Right lobe of liver (tissue), 6 donors: ENCODE results near the gene NDUFA11. TPM values are rescaled to one million over a fixed set of nuclear protein-coding genes. Genes with fewer than 3 reads are reported as not detected.
A peak's percentile ranks its signal among the peaks of the same experiment; 100 is the strongest.

Experiments
- ATAC-seq, 4 donors: fragments of 200-7000 bp; cut with Tn5 transposase; one replicate each; pipeline ENCODE4 v1.9.1; 2020; ENCODE audit warnings: mild to moderate bottlenecking in 4 of 4, moderate library complexity in 4 of 4
- DNase-seq, 3 donors: peaks; one replicate each; pipeline ENCODE4 v3.0.0-alpha.2; 2020
- H3K27ac ChIP-seq, 3 donors: fragments of 200-600 bp; one replicate each; pipeline ENCODE4 v1.8.0; 2022
- H3K27me3 ChIP-seq, 2 donors: fragments of 200-600 bp; one replicate each; pipeline ENCODE4 v1.8.0; 2022
- H3K36me3 ChIP-seq, 4 donors: fragments of 200-600 bp; sonication (generic) in 1 of 4; one replicate each; pipeline versions ENCODE4 v1.5.1 to v1.8.0; 2017 to 2022; ENCODE audit warnings: control low read depth in 1 of 4
- H3K4me1 ChIP-seq, 4 donors: fragments of 200-600 bp; sonication (generic) in 1 of 4; one replicate each; pipeline versions ENCODE4 v1.5.1 to v1.8.0; 2017 to 2022; ENCODE audit warnings: control low read depth in 1 of 4
- H3K4me3 ChIP-seq, 3 donors: fragments of 200-600 bp; one replicate each; pipeline ENCODE4 v1.8.0; 2022
- H3K9me3 ChIP-seq, 4 donors: fragments of 200-600 bp; sonication (generic) in 1 of 4; one replicate each; pipeline versions ENCODE4 v1.5.1 to v1.8.0; 2017 to 2022; ENCODE audit warnings: control low read depth in 1 of 4
- POLR2A ChIP-seq: fragments of 450-650 bp; IDR thresholded peaks from one replicate; pipeline ENCODE4 v1.6.1; 2017; ENCODE audit warnings: antibody characterized with exemption, mild to moderate bottlenecking
- WGBS: methylation state at CpG from one replicate; pipeline ENCODE4 v1.1.6; 2018; ENCODE audit warnings: low coverage, low lambda C conversion rate; ENCODE audit not compliant: insufficient coverage; ENCODE audit errors: missing lambda C conversion rate; 5-methylcytosine and 5-hydroxymethylcytosine counted together
- intact Hi-C, 2 donors: fragments of 100-400 bp; cut with DNase I; formaldehyde crosslinking; loops; one replicate each; pipeline versions ENCODE4 v1.11.2 to v1.14.1; 2022
- total RNA-seq, 6 experiments: library from RNA; depleted of rRNA in 2 of 6; stranded (reverse); fragments of >200 nt in 2 of 6; fragmentation: NEBNext Ultra II Directional in 3 of 6; extraction: Animal tissue kit (Norgen Biotek cat#: 25700) in 3 of 6; gene quantifications; one replicate each; pipeline versions ENCODE4 v1.1.0 to v1.2.4, GENCODE V29; 2016 to 2023
- TF ChIP-seq, protein P1 (sequence below), 4 donors: fragments of 200-600 bp in 3 of 4; fragments of 450-650 bp in 1 of 4; IDR thresholded peaks; one replicate each; pipeline versions ENCODE4 v1.5.1 to v1.8.0; 2016 to 2022; ENCODE audit warnings: antibody characterized with exemption in 4 of 4, mild to moderate bottlenecking in 2 of 4
- donor health status: DM: no; HTN: yes; CAD: no.
- donor health status: DM: no; HTN: no; CAD: no.
- donor health status: DM: no; HTN: no; CAD: no.
- donor health status: DM: no; HTN: yes; CAD: no.
- donor health status: DM: no; HTN: yes; CAD: no.

The NDUFA11 gene
- total RNA-seq, 6 experiments from 2014 or later = 108 to 161 (median 157) TPM

DNA sequence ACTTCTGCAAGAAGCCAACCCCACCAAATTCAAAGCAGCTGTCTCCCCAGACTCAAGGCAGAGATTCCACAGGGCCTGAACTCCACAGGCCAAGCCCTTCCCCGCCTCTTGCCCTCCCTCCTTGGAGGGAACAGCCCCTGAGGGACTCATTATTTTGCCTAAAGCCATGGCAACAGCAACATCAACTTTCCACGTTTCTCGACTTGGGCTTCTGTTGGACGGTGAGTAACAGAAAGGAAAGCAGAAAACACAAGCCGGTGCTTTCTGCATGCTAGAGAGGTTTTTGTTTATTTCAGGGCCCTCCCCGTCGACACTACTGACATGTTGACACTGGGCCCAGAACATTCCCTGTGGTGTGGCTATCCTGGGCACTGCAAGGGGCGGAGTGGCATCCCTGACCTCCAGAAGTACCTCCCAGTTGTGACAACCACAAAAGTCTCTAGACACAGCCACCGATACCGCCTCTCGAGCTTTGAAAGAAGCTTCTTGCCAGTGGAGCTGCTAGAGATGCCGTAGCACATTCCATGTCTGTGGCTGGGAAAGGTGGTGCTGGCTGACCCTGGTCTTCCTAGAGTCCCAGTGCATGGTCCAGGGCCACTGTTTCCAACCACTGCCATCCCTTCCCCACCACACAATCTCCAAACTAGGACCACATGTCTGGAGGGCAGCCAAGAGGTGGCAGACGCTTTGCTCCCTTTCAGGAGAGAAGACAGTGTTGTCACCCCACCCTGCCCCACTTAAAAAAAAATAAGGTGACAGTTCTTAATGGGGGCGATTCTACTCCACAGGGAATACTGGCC lies 23.3 kb upstream of the NDUFA11 start:
- TF ChIP-seq, protein P1, sequence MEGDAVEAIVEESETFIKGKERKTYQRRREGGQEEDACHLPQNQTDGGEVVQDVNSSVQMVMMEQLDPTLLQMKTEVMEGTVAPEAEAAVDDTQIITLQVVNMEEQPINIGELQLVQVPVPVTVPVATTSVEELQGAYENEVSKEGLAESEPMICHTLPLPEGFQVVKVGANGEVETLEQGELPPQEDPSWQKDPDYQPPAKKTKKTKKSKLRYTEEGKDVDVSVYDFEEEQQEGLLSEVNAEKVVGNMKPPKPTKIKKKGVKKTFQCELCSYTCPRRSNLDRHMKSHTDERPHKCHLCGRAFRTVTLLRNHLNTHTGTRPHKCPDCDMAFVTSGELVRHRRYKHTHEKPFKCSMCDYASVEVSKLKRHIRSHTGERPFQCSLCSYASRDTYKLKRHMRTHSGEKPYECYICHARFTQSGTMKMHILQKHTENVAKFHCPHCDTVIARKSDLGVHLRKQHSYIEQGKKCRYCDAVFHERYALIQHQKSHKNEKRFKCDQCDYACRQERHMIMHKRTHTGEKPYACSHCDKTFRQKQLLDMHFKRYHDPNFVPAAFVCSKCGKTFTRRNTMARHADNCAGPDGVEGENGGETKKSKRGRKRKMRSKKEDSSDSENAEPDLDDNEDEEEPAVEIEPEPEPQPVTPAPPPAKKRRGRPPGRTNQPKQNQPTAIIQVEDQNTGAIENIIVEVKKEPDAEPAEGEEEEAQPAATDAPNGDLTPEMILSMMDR (IDR thresholded peaks at IDR 0.05) = no peak
- TF ChIP-seq POLR2A = no peak
- DNase-seq (no peak), ATAC-seq (peak in 1 of 4 donors; percentile 20)
- WGBS = 81% methylated on average over 6 of the region's 14 CpGs
- Histone ChIP-seq H3K4me3 (no peak overlapping the region), H3K36me3 (peaks cover 3 to 81% (median 31%) of the 10 kb centered on the region in 4 donors), H3K27me3 (no peaks in the 10 kb centered on the region), H3K27ac (no peak overlapping the region), H3K4me1 (no peaks in the 10 kb centered on the region), H3K9me3 (no peaks in the 10 kb centered on the region)
- intact Hi-C loops = no loop called here

DNA sequence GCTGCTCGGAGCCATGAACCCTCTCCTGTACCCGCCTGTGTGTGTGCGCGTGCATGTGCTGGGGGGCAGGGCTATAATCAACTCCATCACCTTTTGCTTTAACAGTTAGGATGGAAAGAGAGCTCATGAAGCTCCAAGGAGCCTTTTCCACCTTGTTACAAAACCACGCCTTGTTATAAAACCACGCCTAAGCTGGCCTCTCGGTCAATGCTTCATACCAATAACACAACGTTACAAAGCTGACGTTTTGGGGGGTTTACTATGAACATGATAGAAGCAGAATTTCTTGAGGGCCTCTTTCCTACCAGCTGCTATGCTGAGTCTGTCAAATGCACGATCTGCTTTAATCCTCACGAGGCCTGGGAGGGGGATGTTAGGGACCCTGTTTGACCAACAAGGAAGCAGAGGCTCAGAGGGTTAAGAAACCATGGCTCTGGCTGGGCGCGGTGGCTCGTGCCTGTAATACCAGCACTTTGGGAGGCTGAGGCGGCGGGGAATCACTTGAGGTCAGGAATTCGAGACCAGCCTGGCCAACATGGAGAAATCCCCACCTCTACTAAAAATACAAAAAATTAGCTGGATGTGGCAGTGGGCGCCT lies 22.3 kb upstream of the NDUFA11 start:
- Histone ChIP-seq H3K4me3 (no peak overlapping the region), H3K4me1 (no peaks in the 10 kb centered on the region), H3K27ac (no peak overlapping the region), H3K27me3 (no peaks in the 10 kb centered on the region), H3K36me3 (peaks cover 3 to 81% (median 32%) of the 10 kb centered on the region in 4 donors), H3K9me3 (no peaks in the 10 kb centered on the region)
- intact Hi-C loops = no loop called here
- TF ChIP-seq, protein P1 (IDR thresholded peaks at IDR 0.05) = no peak
- no peak for TF ChIP-seq POLR2A
- DNase-seq (no peak), ATAC-seq (no peak)
- 92% methylated on average over 12 of the region's 18 CpGs for WGBS

DNA sequence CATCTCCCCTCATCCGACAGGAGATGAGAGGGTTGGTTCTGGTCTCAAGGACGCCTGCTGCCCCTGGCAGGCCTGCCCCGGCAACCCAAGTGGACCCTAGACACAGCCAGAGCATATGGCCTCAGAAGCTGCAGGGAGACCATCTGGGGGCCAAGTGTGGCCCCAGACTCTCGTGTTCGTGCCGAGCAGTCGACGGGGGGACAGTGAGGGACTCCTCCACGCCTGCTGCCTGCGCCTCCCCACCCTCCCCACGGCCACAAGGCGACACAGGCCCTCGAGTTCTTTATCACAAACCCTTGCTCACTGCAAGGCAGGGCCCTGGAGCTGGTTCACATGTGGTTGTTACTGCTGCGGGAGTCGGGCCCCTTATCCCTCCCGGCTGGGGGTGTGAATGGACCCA lies 19.8 kb upstream of the NDUFA11 start:
- Histone ChIP-seq H3K36me3 (peaks cover 0 to 74% (median 31%) of the 10 kb centered on the region in 4 donors), H3K9me3 (no peaks in the 10 kb centered on the region), H3K27me3 (no peaks in the 10 kb centered on the region), H3K4me1 (no peaks in the 10 kb centered on the region), H3K4me3 (no peak overlapping the region), H3K27ac (no peak overlapping the region)
- intact Hi-C loops = no loop called here
- no peak for DNase-seq
- TF ChIP-seq, protein P1 (IDR thresholded peaks at IDR 0.05) = no peak
- no peak for TF ChIP-seq POLR2A
- ATAC-seq = no peak
- WGBS = 80% methylated on average over 1 of the region's 16 CpGs

DNA sequence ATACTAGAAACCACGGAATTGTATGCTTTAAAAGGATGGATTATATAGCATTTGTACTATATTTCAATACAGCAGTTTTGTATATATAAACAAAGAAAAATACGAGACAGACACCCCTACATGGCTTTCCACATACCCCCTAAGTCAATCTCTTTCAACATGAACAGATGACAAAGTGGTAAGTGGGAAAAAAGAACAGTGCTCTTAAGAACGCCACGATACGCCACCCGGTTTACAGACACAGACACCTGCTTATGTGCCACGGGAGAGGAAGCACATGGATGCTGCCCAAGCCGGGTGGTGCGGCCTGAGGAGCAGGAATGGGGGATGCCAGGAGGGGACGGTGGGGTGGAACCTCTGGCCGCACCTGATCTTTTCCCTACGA lies 18.6 kb upstream of the NDUFA11 start:
- Histone ChIP-seq H3K27ac (no peak overlapping the region), H3K27me3 (no peaks in the 10 kb centered on the region), H3K4me1 (no peaks in the 10 kb centered on the region), H3K36me3 (peaks cover 0 to 76% (median 32%) of the 10 kb centered on the region in 4 donors), H3K4me3 (no peak overlapping the region), H3K9me3 (no peaks in the 10 kb centered on the region)
- intact Hi-C loops = no loop called here
- no peak for ATAC-seq
- no peak for DNase-seq
- no peak for TF ChIP-seq POLR2A
- TF ChIP-seq, protein P1 (IDR thresholded peaks at IDR 0.05) = no peak
- 90% methylated on average over 8 of the region's 12 CpGs for WGBS
